ENCODE results near the gene SIK3. TPM values are rescaled to one million over a fixed set of nuclear protein-coding genes. Genes with fewer than 3 reads are reported as not detected.

Gene SIK3
- total RNA-seq, 1 donor from 2014 or later, result 88.4 TPM

DNA sequence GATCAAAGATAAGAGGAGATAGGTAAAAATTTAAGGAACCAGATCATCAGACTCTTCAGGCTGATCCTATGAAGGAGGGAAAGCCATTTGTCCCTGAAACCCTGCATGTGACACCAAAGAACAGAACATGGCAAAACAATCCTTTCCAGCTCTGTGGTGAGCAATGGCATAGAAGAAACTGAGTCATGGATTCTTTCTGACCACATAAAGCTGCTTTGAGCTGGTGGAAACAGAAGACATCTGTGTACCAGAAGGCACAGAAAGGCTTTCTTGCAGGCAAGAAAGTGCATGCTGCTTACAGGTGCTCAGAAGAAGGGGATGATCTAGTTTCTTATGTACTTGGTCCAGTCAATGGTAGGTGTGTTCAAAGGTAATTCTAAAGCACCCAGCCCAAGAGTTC lies 215.8 kb downstream of the SIK3 start:
- POLR2A ChIA-PET, result no interaction called here
- ATAC-seq (ENCODE audit: low read depth) (no peak), DNase-seq (no peak)
- peaks cover 34% of the 10 kb centered on the region for H3K36me3 Mint-ChIP-seq (ENCODE audit: low read depth)
- intact Hi-C loops (cut with micrococcal nuclease), result no loop called here
- no peak overlapping the region for H3K27ac Mint-ChIP-seq
- H3K9me3 Mint-ChIP-seq, result no peaks in the 10 kb centered on the region
- H3K4me1 Mint-ChIP-seq, result peaks cover 9% of the 10 kb centered on the region
- no peaks in the 10 kb centered on the region for H3K27me3 Mint-ChIP-seq
- CTCF ChIA-PET, result interaction anchor here (3.6 to 6.1 kb wide), 2 partner anchors 222 to 344 kb away, joined by 17 to 71 read pairs; no protein-coding TSS in a partner anchor
- no peak overlapping the region for H3K4me3 Mint-ChIP-seq
- no peak for TF ChIP-seq CTCF (IDR thresholded peaks at IDR 0.05)

GRCh38 chr11:116881143-116881542 lies 217.1 kb downstream of the SIK3 start:
- Mint-ChIP-seq H3K27me3 (no peaks in the 10 kb centered on the region), H3K4me3 (no peak overlapping the region), H3K4me1 (peaks cover 9% of the 10 kb centered on the region), H3K36me3 (ENCODE audit: low read depth) (peaks cover 31% of the 10 kb centered on the region), H3K27ac (no peak overlapping the region), H3K9me3 (no peaks in the 10 kb centered on the region)
- TF ChIP-seq CTCF (IDR thresholded peaks at IDR 0.05), result no peak
- no peak for DNase-seq
- intact Hi-C loops (cut with micrococcal nuclease), result loop anchor here (2.0 kb wide), 1 partner anchor 218 kb away; the partner anchor contains the start of gene SIK3
- ATAC-seq (ENCODE audit: low read depth), result no peak
- POLR2A ChIA-PET, result interaction anchor here (2.2 kb wide), 1 partner anchor 219 kb away, joined by 6 read pairs; no protein-coding TSS in a partner anchor
- CTCF ChIA-PET, result interaction anchor here (0.9 to 6.1 kb wide), 5 partner anchors 45 to 345 kb away, joined by 3 to 71 read pairs (median 10); no protein-coding TSS in a partner anchor

DNA sequence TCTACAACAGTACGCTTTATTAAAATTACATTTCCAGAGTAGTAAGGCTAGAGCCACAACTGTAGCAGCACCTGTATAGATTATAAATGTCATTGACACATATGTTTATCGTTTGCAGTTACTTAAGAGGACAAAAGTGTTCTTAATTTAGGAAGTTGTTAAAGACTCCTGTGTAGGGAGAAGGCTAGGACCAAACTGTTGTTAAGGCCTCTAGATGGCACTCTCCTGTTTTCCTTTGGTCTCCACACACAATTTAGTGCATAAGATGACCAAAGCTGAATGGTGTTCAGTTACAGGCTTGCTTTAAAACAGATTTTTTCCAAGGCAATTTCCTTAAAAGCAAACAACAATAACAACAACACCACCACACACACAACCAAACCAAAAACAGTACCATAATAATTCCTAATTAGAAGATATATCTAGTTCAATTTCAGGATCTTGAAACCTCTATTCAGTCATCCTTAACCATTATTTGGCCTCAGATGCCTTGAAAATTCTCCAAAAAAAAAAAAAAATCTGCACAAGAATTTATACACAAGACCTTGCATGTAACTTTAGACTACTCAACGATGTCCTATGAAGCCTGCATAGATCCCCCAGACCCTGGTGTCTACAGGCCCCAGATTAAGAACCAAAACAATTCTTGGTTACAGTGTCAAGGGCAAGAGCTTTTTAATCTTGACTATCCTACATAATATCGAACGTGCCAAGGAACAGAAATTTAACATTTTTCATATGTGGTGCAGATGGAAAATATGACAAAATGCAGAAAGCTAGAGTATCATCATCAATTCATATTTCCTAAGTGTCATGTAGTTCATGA lies 218.2 kb downstream of the SIK3 start:
- ChIA-PET CTCF (interaction anchor here (0.5 to 6.1 kb wide), 17 partner anchors 10 to 346 kb away, joined by 3 to 71 read pairs (median 5); partner anchors contain the start of genes PAFAH1B2 and SIK3), POLR2A (interaction anchor here (0.7 to 2.2 kb wide), 4 partner anchors 218 to 265 kb away, joined by 3 to 11 read pairs (median 6); partner anchors contain the start of gene SIK3)
- no peak for TF ChIP-seq CTCF (IDR thresholded peaks at IDR 0.05)
- H3K27me3 Mint-ChIP-seq, result no peaks in the 10 kb centered on the region
- H3K4me3 Mint-ChIP-seq, result no peak overlapping the region
- ATAC-seq (ENCODE audit: low read depth) (peak; percentile 72), DNase-seq (no peak)
- no peak overlapping the region for H3K27ac Mint-ChIP-seq
- peaks cover 9% of the 10 kb centered on the region for H3K4me1 Mint-ChIP-seq
- H3K9me3 Mint-ChIP-seq, result no peaks in the 10 kb centered on the region
- peaks cover 39% of the 10 kb centered on the region for H3K36me3 Mint-ChIP-seq (ENCODE audit: low read depth)
- intact Hi-C loops (cut with micrococcal nuclease), result loop anchor here (1.0 to 2.0 kb wide), 4 partner anchors 47 to 346 kb away; partner anchors contain the start of gene SIK3

DNA sequence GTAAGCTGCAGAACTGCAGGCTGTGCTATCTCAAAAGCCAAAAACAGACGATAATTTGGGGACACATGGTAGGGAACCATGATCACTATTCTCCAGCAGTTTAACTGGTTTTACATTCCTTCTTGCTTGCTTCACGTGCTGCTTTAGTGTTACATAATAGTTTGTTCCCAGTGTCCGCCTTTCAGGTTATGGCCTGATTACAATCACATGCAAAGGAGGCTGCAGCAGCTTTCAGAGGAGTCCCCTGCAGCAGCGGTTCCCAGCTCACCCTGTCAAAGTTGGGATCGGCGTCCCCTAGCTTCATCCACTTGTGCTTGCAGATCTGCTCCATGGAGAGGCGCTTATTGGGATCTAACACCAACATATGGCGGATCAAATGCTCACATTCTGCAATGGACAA lies 221.6 kb downstream of the SIK3 start:
- CTCF ChIA-PET, result interaction anchor here (1.3 kb wide), 1 partner anchor 9 kb away, joined by 3 read pairs; no protein-coding TSS in a partner anchor
- no peak overlapping the region for H3K27ac Mint-ChIP-seq
- intact Hi-C loops (cut with micrococcal nuclease), result no loop called here
- H3K4me1 Mint-ChIP-seq, result peaks cover 9% of the 10 kb centered on the region
- peaks cover 62% of the 10 kb centered on the region for H3K36me3 Mint-ChIP-seq (ENCODE audit: low read depth)
- ATAC-seq (ENCODE audit: low read depth), result no peak
- no peaks in the 10 kb centered on the region for H3K27me3 Mint-ChIP-seq
- no peak overlapping the region for H3K4me3 Mint-ChIP-seq
- no peaks in the 10 kb centered on the region for H3K9me3 Mint-ChIP-seq
- no peak for TF ChIP-seq CTCF (IDR thresholded peaks at IDR 0.05)
- DNase-seq, result no peak
- POLR2A ChIA-PET, result no interaction called here

DNA sequence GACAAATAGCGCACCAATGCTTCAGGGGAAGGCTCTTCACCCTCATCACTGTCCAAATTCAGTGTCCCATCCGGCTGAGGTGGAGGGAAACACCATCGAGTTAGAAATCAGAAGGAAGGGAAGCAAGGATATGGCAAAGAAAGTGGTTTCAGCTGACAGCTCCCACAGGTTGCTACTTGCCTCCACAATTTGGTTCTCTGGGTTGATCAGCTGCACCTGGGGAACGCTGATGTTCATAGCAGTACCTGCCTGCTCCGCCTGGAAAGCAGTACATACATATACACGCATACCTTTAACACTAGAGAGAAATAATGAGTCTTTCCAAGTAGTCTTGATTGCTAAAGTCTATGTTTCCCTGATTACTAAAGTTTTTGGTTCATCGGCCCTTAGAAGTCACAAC lies 223.0 kb downstream of the SIK3 start:
- Mint-ChIP-seq H3K4me3 (no peak overlapping the region), H3K36me3 (ENCODE audit: low read depth) (peaks cover 67% of the 10 kb centered on the region), H3K4me1 (peaks cover 6% of the 10 kb centered on the region), H3K9me3 (no peaks in the 10 kb centered on the region), H3K27ac (no peak overlapping the region), H3K27me3 (no peaks in the 10 kb centered on the region)
- TF ChIP-seq CTCF (IDR thresholded peaks at IDR 0.05), result no peak
- POLR2A ChIA-PET, result no interaction called here
- CTCF ChIA-PET, result no interaction called here
- DNase-seq, result no peak
- no peak for ATAC-seq (ENCODE audit: low read depth)
- intact Hi-C loops (cut with micrococcal nuclease), result no loop called here
